ENCODE data around the gene CBLB. TPM values are rescaled to one million over a fixed set of nuclear protein-coding genes. Genes with fewer than 3 reads are reported as not detected.

Gene CBLB
- total RNA-seq, 1 experiment from 2014 or later = 98.8 TPM

- Histone ChIP-seq H4K20me1 (ENCODE audit: insufficient read depth, low read depth, low read length) (no peaks in the 10 kb centered on the region), H3K36me3 (ENCODE audit: insufficient read depth, low read length) (0 out of 2 replicates have a peak, but pooled peaks cover 3% of the 10 kb centered on the region), H3K27ac (ENCODE audit: low read length) (peak overlapping the region; percentile 96), H3K4me1 (ENCODE audit: low read length) (peaks cover 96% of the 10 kb centered on the region), H3K4me2 (ENCODE audit: low read depth, low read length, poor library complexity, severe bottlenecking) (peak overlapping the region; percentile 83), H3K9me2 (replicated peaks; ENCODE audit: insufficient read depth, low read length) (no peaks in the 10 kb centered on the region), H3K9me3 (ENCODE audit: low read length) (no peaks in the 10 kb centered on the region), H3K4me3 (ENCODE audit: low read length) (peak overlapping the region; percentile 39), H2AFZ (ENCODE audit: low read length) (no peak overlapping the region), H3K79me2 (ENCODE audit: low read length) (peaks cover 81% of the 10 kb centered on the region), H3K27me3 (ENCODE audit: low read length) (no peaks in the 10 kb centered on the region), H3K9ac (ENCODE audit: low read length) (peak overlapping the region; percentile 75)
- DNase-seq = peak; percentile 64
Measured at GRCh38 chr3:105799286-105799685, 69.5 kb downstream of the CBLB start.

- H3K36me3 ChIP-seq (ENCODE audit: insufficient read depth, low read length) = 0 out of 2 replicates have a peak, but pooled peaks cover 3% of the 10 kb centered on the region
- H3K9ac ChIP-seq (ENCODE audit: low read length) = peak overlapping the region; percentile 75
- H3K4me3 ChIP-seq (ENCODE audit: low read length) = peak overlapping the region; percentile 39
Measured at GRCh38 chr3:105798381-105798934, 70.4 kb downstream of the CBLB start.

GRCh38 chr3:105793040-105793439, 75.8 kb downstream of the CBLB start:
- H3K4me1 ChIP-seq (ENCODE audit: low read length) = peaks cover 81% of the 10 kb centered on the region
- DNase-seq = no peak

More at GRCh38 chr3:105798381-105798934, 70.4 kb downstream of the CBLB start:
- H3K9me3 ChIP-seq (ENCODE audit: low read length) = no peaks in the 10 kb centered on the region
- no peaks in the 10 kb centered on the region for H3K27me3 ChIP-seq (ENCODE audit: low read length)
- no peaks in the 10 kb centered on the region for H3K9me2 ChIP-seq (replicated peaks; ENCODE audit: insufficient read depth, low read length)
- H3K79me2 ChIP-seq (ENCODE audit: low read length) = peaks cover 82% of the 10 kb centered on the region
- H4K20me1 ChIP-seq (ENCODE audit: insufficient read depth, low read depth, low read length) = no peaks in the 10 kb centered on the region
- H3K4me1 ChIP-seq (ENCODE audit: low read length) = peaks cover 96% of the 10 kb centered on the region
- H3K4me2 ChIP-seq (ENCODE audit: low read depth, low read length, poor library complexity, severe bottlenecking) = peak overlapping the region; percentile 83
- peak overlapping the region; percentile 96 for H3K27ac ChIP-seq (ENCODE audit: low read length)
- no peak overlapping the region for H2AFZ ChIP-seq (ENCODE audit: low read length)
- peak; percentile 96 for DNase-seq

GRCh38 chr3:105791919-105792786, 76.7 kb downstream of the CBLB start:
- peaks cover 81% of the 10 kb centered on the region for H3K4me1 ChIP-seq (ENCODE audit: low read length)
- H3K9ac ChIP-seq (ENCODE audit: low read length) = peak overlapping the region; percentile 24; the same call in 1 of the 2 replicates
- peaks cover 9% of the 10 kb centered on the region; the same call in 1 of the 2 replicates for H3K36me3 ChIP-seq (ENCODE audit: insufficient read depth, low read length)
- H3K9me2 ChIP-seq (replicated peaks; ENCODE audit: insufficient read depth, low read length) = no peaks in the 10 kb centered on the region
- H2AFZ ChIP-seq (ENCODE audit: low read length) = no peak overlapping the region
- H4K20me1 ChIP-seq (ENCODE audit: insufficient read depth, low read depth, low read length) = no peaks in the 10 kb centered on the region
- no peaks in the 10 kb centered on the region for H3K27me3 ChIP-seq (ENCODE audit: low read length)
- H3K4me2 ChIP-seq (ENCODE audit: low read depth, low read length, poor library complexity, severe bottlenecking) = peak overlapping the region; percentile 46
- H3K4me3 ChIP-seq (ENCODE audit: low read length) = peak overlapping the region; percentile 13; the same call in 1 of the 2 replicates
- peaks cover 99% of the 10 kb centered on the region for H3K79me2 ChIP-seq (ENCODE audit: low read length)
- DNase-seq = peak; percentile 64
- H3K27ac ChIP-seq (ENCODE audit: low read length) = peak overlapping the region; percentile 79
- H3K9me3 ChIP-seq (ENCODE audit: low read length) = no peaks in the 10 kb centered on the region

More at GRCh38 chr3:105793040-105793439, 75.8 kb downstream of the CBLB start:
- no peaks in the 10 kb centered on the region for H3K27me3 ChIP-seq (ENCODE audit: low read length)
- peaks cover 12% of the 10 kb centered on the region; the same call in 1 of the 2 replicates for H3K36me3 ChIP-seq (ENCODE audit: insufficient read depth, low read length)
- no peaks in the 10 kb centered on the region for H3K9me2 ChIP-seq (replicated peaks; ENCODE audit: insufficient read depth, low read length)
- peaks cover 99% of the 10 kb centered on the region for H3K79me2 ChIP-seq (ENCODE audit: low read length)
- H3K27ac ChIP-seq (ENCODE audit: low read length) = peak overlapping the region; percentile 79
- no peak overlapping the region for H3K9ac ChIP-seq (ENCODE audit: low read length)
- no peaks in the 10 kb centered on the region for H4K20me1 ChIP-seq (ENCODE audit: insufficient read depth, low read depth, low read length)
- H2AFZ ChIP-seq (ENCODE audit: low read length) = no peak overlapping the region
- H3K4me2 ChIP-seq (ENCODE audit: low read depth, low read length, poor library complexity, severe bottlenecking) = peak overlapping the region; percentile 46
- H3K9me3 ChIP-seq (ENCODE audit: low read length) = no peaks in the 10 kb centered on the region
- no peak overlapping the region for H3K4me3 ChIP-seq (ENCODE audit: low read length)

GRCh38 chr3:105791131-105791530, 77.7 kb downstream of the CBLB start:
- no peaks in the 10 kb centered on the region for H4K20me1 ChIP-seq (ENCODE audit: insufficient read depth, low read depth, low read length)
- H3K27ac ChIP-seq (ENCODE audit: low read length) = peak overlapping the region; percentile 79
- H3K4me1 ChIP-seq (ENCODE audit: low read length) = peaks cover 81% of the 10 kb centered on the region
- no peak overlapping the region for H3K4me3 ChIP-seq (ENCODE audit: low read length)
- H3K36me3 ChIP-seq (ENCODE audit: insufficient read depth, low read length) = peaks cover 12% of the 10 kb centered on the region
- H3K9me2 ChIP-seq (replicated peaks; ENCODE audit: insufficient read depth, low read length) = no peaks in the 10 kb centered on the region
- no peak overlapping the region for H3K9ac ChIP-seq (ENCODE audit: low read length)
- H3K4me2 ChIP-seq (ENCODE audit: low read depth, low read length, poor library complexity, severe bottlenecking) = peak overlapping the region; percentile 46
- peaks cover 99% of the 10 kb centered on the region for H3K79me2 ChIP-seq (ENCODE audit: low read length)
- no peaks in the 10 kb centered on the region for H3K27me3 ChIP-seq (ENCODE audit: low read length)
- DNase-seq = no peak
- no peak overlapping the region for H2AFZ ChIP-seq (ENCODE audit: low read length)
- H3K9me3 ChIP-seq (ENCODE audit: low read length) = no peaks in the 10 kb centered on the region

- no peaks in the 10 kb centered on the region for H3K27me3 ChIP-seq (ENCODE audit: low read length)
- no peak overlapping the region for H3K9ac ChIP-seq (ENCODE audit: low read length)
- H3K9me2 ChIP-seq (replicated peaks; ENCODE audit: insufficient read depth, low read length) = no peaks in the 10 kb centered on the region
- H3K4me3 ChIP-seq (ENCODE audit: low read length) = no peak overlapping the region
- no peak overlapping the region for H2AFZ ChIP-seq (ENCODE audit: low read length)
- H3K4me1 ChIP-seq (ENCODE audit: low read length) = peaks cover 79% of the 10 kb centered on the region
- no peaks in the 10 kb centered on the region for H3K9me3 ChIP-seq (ENCODE audit: low read length)
- H3K27ac ChIP-seq (ENCODE audit: low read length) = peak overlapping the region; percentile 79
- H4K20me1 ChIP-seq (ENCODE audit: insufficient read depth, low read depth, low read length) = no peaks in the 10 kb centered on the region
- H3K36me3 ChIP-seq (ENCODE audit: insufficient read depth, low read length) = peaks cover 13% of the 10 kb centered on the region
- no peak overlapping the region for H3K4me2 ChIP-seq (ENCODE audit: low read depth, low read length, poor library complexity, severe bottlenecking)
- DNase-seq = no peak
- peaks cover 99% of the 10 kb centered on the region for H3K79me2 ChIP-seq (ENCODE audit: low read length)
Measured at GRCh38 chr3:105790534-105790933, 78.3 kb downstream of the CBLB start.

GRCh38 chr3:105788593-105788992, 80.2 kb downstream of the CBLB start:
- Histone ChIP-seq H4K20me1 (ENCODE audit: insufficient read depth, low read depth, low read length) (no peaks in the 10 kb centered on the region), H2AFZ (ENCODE audit: low read length) (no peak overlapping the region), H3K27me3 (ENCODE audit: low read length) (no peaks in the 10 kb centered on the region), H3K9me3 (ENCODE audit: low read length) (no peaks in the 10 kb centered on the region), H3K4me2 (ENCODE audit: low read depth, low read length, poor library complexity, severe bottlenecking) (no peak overlapping the region), H3K9ac (ENCODE audit: low read length) (no peak overlapping the region), H3K27ac (ENCODE audit: low read length) (no peak overlapping the region), H3K9me2 (replicated peaks; ENCODE audit: insufficient read depth, low read length) (no peaks in the 10 kb centered on the region), H3K4me3 (ENCODE audit: low read length) (no peak overlapping the region), H3K4me1 (ENCODE audit: low read length) (peaks cover 66% of the 10 kb centered on the region), H3K36me3 (ENCODE audit: insufficient read depth, low read length) (peaks cover 13% of the 10 kb centered on the region), H3K79me2 (ENCODE audit: low read length) (peaks cover 98% of the 10 kb centered on the region)
- DNase-seq = no peak

GRCh38 chr3:105787453-105787852, 81.4 kb downstream of the CBLB start:
- Histone ChIP-seq H3K36me3 (ENCODE audit: insufficient read depth, low read length) (peaks cover 7% of the 10 kb centered on the region; the same call in 1 of the 2 replicates), H3K27ac (ENCODE audit: low read length) (peak overlapping the region; percentile 20; the same call in 1 of the 2 replicates), H3K4me3 (ENCODE audit: low read length) (no peak overlapping the region), H3K4me1 (ENCODE audit: low read length) (peaks cover 54% of the 10 kb centered on the region), H3K9me2 (replicated peaks; ENCODE audit: insufficient read depth, low read length) (no peaks in the 10 kb centered on the region), H2AFZ (ENCODE audit: low read length) (no peak overlapping the region), H3K27me3 (ENCODE audit: low read length) (no peaks in the 10 kb centered on the region), H4K20me1 (ENCODE audit: insufficient read depth, low read depth, low read length) (no peaks in the 10 kb centered on the region), H3K4me2 (ENCODE audit: low read depth, low read length, poor library complexity, severe bottlenecking) (no peak overlapping the region), H3K9me3 (ENCODE audit: low read length) (no peaks in the 10 kb centered on the region), H3K9ac (ENCODE audit: low read length) (no peak overlapping the region), H3K79me2 (ENCODE audit: low read length) (peaks cover 98% of the 10 kb centered on the region)
- no peak for DNase-seq
